Measurements from ENCODE around the gene PID1.

DNA sequence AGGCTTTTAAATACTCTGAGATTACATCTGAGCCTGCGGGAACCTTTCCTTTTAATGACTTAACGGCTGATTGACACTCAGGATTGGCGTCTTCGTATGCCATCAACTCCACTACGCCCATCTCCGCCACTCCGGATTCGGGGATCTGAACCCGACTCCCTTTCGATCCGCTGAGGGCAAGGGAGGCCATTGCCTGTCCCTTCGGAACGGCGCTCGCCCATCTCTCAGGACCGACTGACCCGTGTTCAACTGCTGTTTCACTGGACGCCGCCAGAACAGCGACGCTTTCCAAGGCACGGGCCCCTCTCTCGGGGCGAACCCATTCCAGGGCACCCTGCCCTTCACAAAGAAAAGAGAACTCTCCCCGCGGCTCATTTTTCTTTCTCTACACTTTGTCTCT, 90.4 kb downstream of the PID1 start:
- no peak for TF ChIP-seq POLR2A (IDR thresholded peaks at IDR 0.05)
- TF ChIP-seq, protein P1, sequence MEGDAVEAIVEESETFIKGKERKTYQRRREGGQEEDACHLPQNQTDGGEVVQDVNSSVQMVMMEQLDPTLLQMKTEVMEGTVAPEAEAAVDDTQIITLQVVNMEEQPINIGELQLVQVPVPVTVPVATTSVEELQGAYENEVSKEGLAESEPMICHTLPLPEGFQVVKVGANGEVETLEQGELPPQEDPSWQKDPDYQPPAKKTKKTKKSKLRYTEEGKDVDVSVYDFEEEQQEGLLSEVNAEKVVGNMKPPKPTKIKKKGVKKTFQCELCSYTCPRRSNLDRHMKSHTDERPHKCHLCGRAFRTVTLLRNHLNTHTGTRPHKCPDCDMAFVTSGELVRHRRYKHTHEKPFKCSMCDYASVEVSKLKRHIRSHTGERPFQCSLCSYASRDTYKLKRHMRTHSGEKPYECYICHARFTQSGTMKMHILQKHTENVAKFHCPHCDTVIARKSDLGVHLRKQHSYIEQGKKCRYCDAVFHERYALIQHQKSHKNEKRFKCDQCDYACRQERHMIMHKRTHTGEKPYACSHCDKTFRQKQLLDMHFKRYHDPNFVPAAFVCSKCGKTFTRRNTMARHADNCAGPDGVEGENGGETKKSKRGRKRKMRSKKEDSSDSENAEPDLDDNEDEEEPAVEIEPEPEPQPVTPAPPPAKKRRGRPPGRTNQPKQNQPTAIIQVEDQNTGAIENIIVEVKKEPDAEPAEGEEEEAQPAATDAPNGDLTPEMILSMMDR (IDR thresholded peaks at IDR 0.05): no peak
